LNCaP clone FGC (cell line): ENCODE results near the gene BIRC6.

Experiments used
- DNase-seq: peaks from one replicate; pipeline ENCODE4 v3.0.0-alpha.2; 2011; ENCODE audit warnings: low read depth
- H3K4me3 ChIP-seq: 2 replicates; pipeline ENCODE4 v1.5.1; 2011; ENCODE audit warnings: mild to moderate bottlenecking, low read depth, low read length, control low read depth
- TF ChIP-seq, protein P1 (sequence below): IDR thresholded peaks from 2 replicates; pipeline ENCODE4 v1.5.1; 2012; ENCODE audit warnings: mild to moderate bottlenecking; ENCODE audit not compliant: control insufficient read depth, insufficient read depth; ENCODE audit errors: extremely low read depth

The BIRC6 gene

DNA sequence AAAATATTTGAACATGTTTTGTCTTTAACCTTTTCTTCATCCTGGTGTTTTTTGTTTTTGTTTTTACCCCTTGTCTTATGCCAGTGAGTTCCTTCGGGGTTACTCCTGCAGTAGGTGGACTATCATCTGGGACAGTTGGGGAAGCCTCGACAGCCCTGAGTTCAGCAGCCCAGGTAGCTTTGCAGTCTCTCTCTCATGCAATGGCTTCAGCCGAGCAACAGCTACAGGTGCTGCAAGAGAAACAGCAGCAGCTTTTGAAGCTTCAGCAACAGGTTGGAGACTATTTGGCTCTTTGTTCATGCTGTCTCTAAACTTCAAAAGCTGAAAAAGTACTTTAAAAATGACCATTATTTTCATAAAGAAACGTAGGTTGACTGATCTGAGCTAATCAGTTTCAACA, 106.3 kb downstream of the BIRC6 start:
- TF ChIP-seq, protein P1, sequence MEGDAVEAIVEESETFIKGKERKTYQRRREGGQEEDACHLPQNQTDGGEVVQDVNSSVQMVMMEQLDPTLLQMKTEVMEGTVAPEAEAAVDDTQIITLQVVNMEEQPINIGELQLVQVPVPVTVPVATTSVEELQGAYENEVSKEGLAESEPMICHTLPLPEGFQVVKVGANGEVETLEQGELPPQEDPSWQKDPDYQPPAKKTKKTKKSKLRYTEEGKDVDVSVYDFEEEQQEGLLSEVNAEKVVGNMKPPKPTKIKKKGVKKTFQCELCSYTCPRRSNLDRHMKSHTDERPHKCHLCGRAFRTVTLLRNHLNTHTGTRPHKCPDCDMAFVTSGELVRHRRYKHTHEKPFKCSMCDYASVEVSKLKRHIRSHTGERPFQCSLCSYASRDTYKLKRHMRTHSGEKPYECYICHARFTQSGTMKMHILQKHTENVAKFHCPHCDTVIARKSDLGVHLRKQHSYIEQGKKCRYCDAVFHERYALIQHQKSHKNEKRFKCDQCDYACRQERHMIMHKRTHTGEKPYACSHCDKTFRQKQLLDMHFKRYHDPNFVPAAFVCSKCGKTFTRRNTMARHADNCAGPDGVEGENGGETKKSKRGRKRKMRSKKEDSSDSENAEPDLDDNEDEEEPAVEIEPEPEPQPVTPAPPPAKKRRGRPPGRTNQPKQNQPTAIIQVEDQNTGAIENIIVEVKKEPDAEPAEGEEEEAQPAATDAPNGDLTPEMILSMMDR: no peak

DNA sequence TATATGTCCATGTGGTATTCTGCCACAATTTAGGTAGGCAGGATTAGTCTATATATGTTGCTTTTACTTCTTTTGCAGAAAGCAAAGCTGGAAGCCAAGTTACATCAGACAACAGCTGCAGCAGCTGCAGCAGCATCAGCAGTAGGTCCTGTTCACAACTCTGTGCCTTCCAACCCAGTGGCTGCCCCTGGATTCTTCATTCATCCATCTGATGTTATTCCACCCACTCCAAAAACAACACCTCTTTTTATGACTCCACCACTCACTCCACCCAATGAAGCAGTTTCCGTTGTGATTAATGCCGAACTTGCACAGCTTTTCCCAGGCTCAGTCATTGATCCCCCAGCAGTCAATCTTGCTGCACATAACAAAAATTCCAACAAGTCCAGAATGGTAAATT, 107.6 kb downstream of the BIRC6 start:
- TF ChIP-seq, protein P1: no peak
- H3K4me3 ChIP-seq: no peak overlapping the region
- no peak for DNase-seq

More for the DNA sequence above, 106.3 kb downstream of the BIRC6 start:
- no peak overlapping the region for H3K4me3 ChIP-seq
- no peak for DNase-seq

DNA sequence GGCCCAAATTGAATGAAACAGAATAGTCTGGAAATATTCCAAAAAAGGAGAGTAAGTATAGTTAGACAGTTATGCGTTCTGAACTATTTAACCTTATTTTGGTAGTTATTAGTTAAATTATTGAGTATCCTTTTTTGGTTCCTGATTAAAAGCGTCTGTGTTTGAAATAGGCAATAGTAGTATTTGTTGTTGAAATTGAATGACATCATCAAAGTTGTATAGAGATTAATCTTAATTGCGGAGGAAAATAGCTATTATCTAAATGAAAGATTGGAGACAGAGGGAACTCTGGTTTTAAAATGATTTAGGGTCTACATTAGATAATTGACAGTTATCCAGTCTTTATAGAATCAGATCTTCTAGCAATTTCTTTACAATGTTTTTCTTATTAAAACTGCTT, 115.8 kb downstream of the BIRC6 start:
- DNase-seq: no peak
- TF ChIP-seq, protein P1: no peak

DNA sequence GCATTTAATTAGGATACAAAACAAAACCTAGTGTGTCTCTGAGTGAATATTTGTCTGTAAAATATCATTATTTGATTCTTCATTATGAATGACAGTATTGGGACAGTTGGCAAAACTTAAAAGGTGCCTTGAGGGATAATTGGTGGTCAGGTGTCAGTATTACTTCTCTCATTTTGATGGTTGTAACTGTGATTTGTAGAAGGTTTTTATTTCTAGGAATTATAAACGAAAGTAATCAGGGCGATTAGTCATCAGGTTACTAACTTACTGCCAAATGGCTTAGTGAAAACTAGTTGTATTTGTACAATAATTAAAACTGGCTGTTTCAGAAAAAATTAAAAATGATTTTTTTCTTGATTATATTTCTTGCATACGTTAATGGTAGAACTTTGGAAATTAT, 117.6 kb downstream of the BIRC6 start:
- no peak overlapping the region for H3K4me3 ChIP-seq
- no peak for DNase-seq
- TF ChIP-seq, protein P1: no peak

More for the DNA sequence above, 115.8 kb downstream of the BIRC6 start:
- H3K4me3 ChIP-seq: no peak overlapping the region

DNA sequence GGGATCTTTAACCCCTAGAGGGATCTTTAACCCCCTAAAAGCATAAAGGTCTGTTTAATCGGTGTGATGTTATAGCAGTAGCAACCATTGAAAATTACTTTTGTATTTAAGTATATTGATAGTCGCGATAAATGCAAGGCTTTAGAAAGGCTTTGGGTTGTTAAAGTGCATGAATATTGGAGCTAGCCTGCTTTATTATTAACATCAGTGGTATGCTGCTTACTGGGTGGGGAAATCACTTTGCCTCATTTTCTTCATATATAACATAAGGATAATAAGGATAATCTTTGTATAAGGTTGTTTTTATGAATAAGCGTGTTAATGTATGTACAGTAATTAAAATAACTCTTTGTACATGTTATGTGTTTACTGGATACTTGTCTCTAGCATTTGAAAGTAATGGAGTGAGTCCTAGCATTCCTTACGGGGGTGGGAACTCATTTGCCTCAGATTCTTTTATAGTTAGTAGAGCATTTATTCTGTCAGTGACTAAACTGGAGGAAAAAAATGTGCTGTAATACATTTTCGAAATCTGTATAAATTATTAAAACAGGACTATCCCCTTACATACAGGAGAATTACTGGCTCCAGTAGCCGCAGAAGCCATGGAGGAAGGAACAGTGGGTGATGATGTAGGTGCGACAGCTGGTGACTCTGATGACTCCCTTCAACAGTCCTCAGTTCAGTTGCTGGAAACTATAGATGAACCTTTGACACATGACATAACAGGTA, 122.2 kb downstream of the BIRC6 start:
- no peak for DNase-seq
- no peak overlapping the region for H3K4me3 ChIP-seq
- TF ChIP-seq, protein P1: no peak

DNA sequence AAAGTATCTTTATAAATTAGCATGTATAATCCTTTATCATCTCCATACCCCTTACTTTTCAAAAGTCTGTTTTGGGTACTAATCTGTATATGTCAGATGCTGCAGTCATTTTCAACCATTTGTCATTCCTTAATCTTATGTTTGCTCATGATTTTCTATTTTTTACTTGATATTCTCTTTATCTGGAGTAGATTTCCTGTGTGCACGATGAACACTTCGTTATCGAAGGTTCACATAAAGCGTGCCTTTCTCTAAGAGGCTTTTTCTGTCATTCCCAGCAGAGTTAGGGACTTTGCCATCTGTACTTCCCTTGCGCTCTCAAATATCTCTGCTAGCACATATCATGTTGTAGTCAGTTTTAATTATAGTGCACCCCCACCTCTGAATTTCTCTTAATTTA, 123.2 kb downstream of the BIRC6 start:
- H3K4me3 ChIP-seq: no peak overlapping the region
- TF ChIP-seq, protein P1: no peak
- no peak for DNase-seq

DNA sequence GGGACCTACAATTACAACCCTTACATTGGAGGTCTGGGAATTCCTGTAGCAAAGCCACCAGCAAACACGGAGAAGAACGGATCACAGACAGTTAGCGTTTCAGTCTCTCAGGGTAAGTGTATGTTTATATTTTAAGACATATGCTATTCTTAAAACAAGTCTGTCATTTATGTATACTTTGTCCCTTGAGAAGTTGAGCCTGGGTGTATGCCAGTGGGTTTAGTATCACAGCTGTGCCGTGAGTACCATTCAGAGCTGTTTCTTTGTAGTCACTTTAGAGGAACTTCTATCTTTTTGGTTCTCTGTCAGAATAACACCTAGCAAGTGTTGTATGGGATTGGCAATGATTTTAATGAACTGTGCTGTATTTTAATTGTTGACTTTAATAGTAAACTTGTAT, 125.6 kb downstream of the BIRC6 start:
- no peak for DNase-seq
- TF ChIP-seq, protein P1: no peak
- no peak overlapping the region for H3K4me3 ChIP-seq
